ENCODE data around the gene MCF2L.

- TF ChIP-seq EZH2 (optimal IDR thresholded peaks at IDR 0.05; ENCODE audit: low read depth, low read length) (no peak), CTCF (IDR thresholded peaks at IDR 0.05; ENCODE audit: low read length) (no peak)
Measured at GRCh38 chr13:113110048-113110851, 141.2 kb downstream of the MCF2L start.
